Fibroblast of lung (primary cell): ENCODE measurements around the gene ARFGAP1. TPM values are rescaled to one million over a fixed set of nuclear protein-coding genes. Genes with fewer than 3 reads are reported as not detected.

Experiments used
- DNase-seq, 2 donors: peaks; one replicate each; pipeline versions ENCODE4 v3.0.0 to v3.0.0-alpha.2; 2010; ENCODE audit warnings: low read depth in 2 of 2
- H2AFZ ChIP-seq: 2 replicates; pipeline ENCODE4 v1.5.1; 2012; ENCODE audit warnings: low read length, control low read depth, inconsistent platforms
- H3K27ac ChIP-seq: 2 replicates; pipeline ENCODE4 v1.5.1; 2011; ENCODE audit warnings: low read length, control low read depth; ENCODE audit not compliant: insufficient read depth
- H3K27me3 ChIP-seq: 2 replicates; pipeline ENCODE4 v1.5.1; 2011; ENCODE audit warnings: mild to moderate bottlenecking, low read length; ENCODE audit not compliant: control insufficient read depth, insufficient read depth
- H3K36me3 ChIP-seq: 2 replicates; pipeline ENCODE4 v1.5.1; 2011; ENCODE audit warnings: low read length; ENCODE audit not compliant: control insufficient read depth, insufficient read depth
- H3K4me1 ChIP-seq: 2 replicates; pipeline ENCODE4 v1.5.1; 2011; ENCODE audit warnings: low read length; ENCODE audit not compliant: control insufficient read depth, insufficient read depth; ENCODE audit errors: extremely low read depth
- H3K4me2 ChIP-seq: 2 replicates; pipeline ENCODE4 v1.5.1; 2011; ENCODE audit warnings: low read length, control low read depth; ENCODE audit not compliant: insufficient read depth; ENCODE audit errors: extremely low read depth
- H3K4me3 ChIP-seq, 4 experiments: fragments of 200-600 bp in 1 of 4; sonication (generic) in 1 of 4; replicated peaks in 1 of 4; 2 replicates each; pipeline ENCODE4 v1.5.1; 2011 to 2016; ENCODE audit warnings: low read length in 4 of 4, low read depth in 3 of 4, mild to moderate bottlenecking in 3 of 4, control low read depth in 2 of 4, inconsistent platforms in 1 of 4, mixed read lengths in 1 of 4; ENCODE audit not compliant: insufficient read depth in 1 of 4; ENCODE audit errors: control extremely low read depth in 1 of 4
- H3K79me2 ChIP-seq: 2 replicates; pipeline ENCODE4 v1.5.1; 2012; ENCODE audit warnings: mild to moderate bottlenecking, low read length, inconsistent platforms; ENCODE audit not compliant: control insufficient read depth, insufficient read depth
- H3K9ac ChIP-seq: 2 replicates; pipeline ENCODE4 v1.5.1; 2011; ENCODE audit warnings: mild to moderate bottlenecking, low read length, control low read depth; ENCODE audit not compliant: insufficient read depth
- H3K9me3 ChIP-seq: 2 replicates; pipeline ENCODE4 v1.5.1; 2012; ENCODE audit warnings: low read depth, low read length; ENCODE audit not compliant: control insufficient read depth, insufficient read depth
- H4K20me1 ChIP-seq: 2 replicates; pipeline ENCODE4 v1.5.1; 2011; ENCODE audit warnings: low read length; ENCODE audit not compliant: control insufficient read depth, insufficient read depth; ENCODE audit errors: extremely low read depth
- EZH2 ChIP-seq: IDR thresholded peaks from 2 replicates; pipeline ENCODE4 v1.5.1; 2012; ENCODE audit warnings: low read length, control low read depth, mild to moderate bottlenecking; ENCODE audit errors: missing control alignments
- polyA plus RNA-seq, 2 donors: library from polyadenylated mRNA; depleted of rRNA in 1 of 2; stranded (reverse) in 1 of 2; unstranded in 1 of 2; fragments of >200 nt; gene quantifications; 2 replicates each; pipeline ENCODE4 v1.2.1, GENCODE V29; 2011 to 2012; ENCODE audit warnings: missing spikeins in 1 of 2
- total RNA-seq: library from RNA; depleted of rRNA; stranded (reverse); fragments of >200 nt; gene quantifications from 2 replicates; pipeline ENCODE4 v1.2.1, GENCODE V29; 2014
- TF ChIP-seq, protein P1 (sequence below), 2 donors: IDR thresholded peaks in 1 of 2; conservative IDR thresholded peaks in 1 of 2; 1 replicate in 1 of 2; 2 replicates in 1 of 2; pipeline ENCODE4 v1.5.1; 2011 to 2012; ENCODE audit warnings: low read length in 2 of 2, control low read depth in 1 of 2, inconsistent platforms in 1 of 2, low read depth in 1 of 2, mild to moderate bottlenecking in 1 of 2

ARFGAP1 gene
- total and polyA plus RNA-seq, 2 donors (not counting 1 experiment from before 2014, with no cell fraction given), result 37.6 to 42.9 TPM

DNA sequence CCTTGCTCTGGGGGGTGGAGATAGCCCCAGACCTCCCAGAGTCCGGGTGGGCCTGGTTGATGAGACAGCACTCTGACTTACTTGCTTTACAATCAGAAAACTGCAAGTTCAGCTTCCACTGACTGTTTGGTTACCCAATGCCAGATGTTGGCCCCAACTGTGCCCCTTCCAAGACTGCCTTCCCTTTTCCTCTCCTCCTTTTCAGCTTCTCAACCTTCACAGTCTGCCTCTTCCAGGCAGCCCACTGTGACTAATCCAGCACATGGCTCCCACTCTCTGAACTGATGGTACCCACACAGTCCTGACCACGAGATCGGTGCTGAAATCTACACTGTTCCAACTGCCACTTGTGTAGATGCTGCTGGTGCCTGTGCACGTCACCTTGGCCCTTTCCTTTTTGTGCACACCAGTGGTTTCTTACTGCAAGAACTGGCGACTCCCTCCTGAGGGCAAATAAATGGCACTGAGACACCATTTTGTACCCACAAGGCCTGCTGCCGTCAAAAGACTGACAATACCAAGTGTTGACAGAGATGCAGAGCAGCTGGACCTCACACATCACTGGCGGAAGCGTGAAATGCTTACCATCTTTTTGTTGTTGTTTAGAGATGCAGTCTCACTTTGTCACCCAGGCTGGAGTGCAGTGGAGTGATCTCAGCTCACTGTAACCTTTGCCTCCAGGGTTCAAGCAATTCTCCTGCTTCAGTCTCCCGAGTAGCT is 1.8 kb upstream of the ARFGAP1 start:
- TF ChIP-seq EZH2, result no peak
- TF ChIP-seq, protein P1, sequence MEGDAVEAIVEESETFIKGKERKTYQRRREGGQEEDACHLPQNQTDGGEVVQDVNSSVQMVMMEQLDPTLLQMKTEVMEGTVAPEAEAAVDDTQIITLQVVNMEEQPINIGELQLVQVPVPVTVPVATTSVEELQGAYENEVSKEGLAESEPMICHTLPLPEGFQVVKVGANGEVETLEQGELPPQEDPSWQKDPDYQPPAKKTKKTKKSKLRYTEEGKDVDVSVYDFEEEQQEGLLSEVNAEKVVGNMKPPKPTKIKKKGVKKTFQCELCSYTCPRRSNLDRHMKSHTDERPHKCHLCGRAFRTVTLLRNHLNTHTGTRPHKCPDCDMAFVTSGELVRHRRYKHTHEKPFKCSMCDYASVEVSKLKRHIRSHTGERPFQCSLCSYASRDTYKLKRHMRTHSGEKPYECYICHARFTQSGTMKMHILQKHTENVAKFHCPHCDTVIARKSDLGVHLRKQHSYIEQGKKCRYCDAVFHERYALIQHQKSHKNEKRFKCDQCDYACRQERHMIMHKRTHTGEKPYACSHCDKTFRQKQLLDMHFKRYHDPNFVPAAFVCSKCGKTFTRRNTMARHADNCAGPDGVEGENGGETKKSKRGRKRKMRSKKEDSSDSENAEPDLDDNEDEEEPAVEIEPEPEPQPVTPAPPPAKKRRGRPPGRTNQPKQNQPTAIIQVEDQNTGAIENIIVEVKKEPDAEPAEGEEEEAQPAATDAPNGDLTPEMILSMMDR (conservative IDR thresholded peaks at IDR 0.05 in 1 of 2, IDR thresholded peaks at IDR 0.05 in 1 of 2; ENCODE audit: low read depth in 1 of 2, low read length in 2 of 2), result no peak
- no peaks in the 10 kb centered on the region for H3K9me3 ChIP-seq
- no peaks in the 10 kb centered on the region for H4K20me1 ChIP-seq
- H3K4me2 ChIP-seq, result no peak overlapping the region
- peaks cover 3% of the 10 kb centered on the region for H3K27me3 ChIP-seq
- peaks cover 6% of the 10 kb centered on the region for H3K36me3 ChIP-seq
- no peak overlapping the region for H3K27ac ChIP-seq
- H3K79me2 ChIP-seq, result peaks cover 31% of the 10 kb centered on the region
- H3K4me3 ChIP-seq, result no peak overlapping the region
- no peak for DNase-seq
- H2AFZ ChIP-seq, result no peak overlapping the region
- H3K9ac ChIP-seq, result no peak overlapping the region
- H3K4me1 ChIP-seq, result peaks cover 6% of the 10 kb centered on the region

DNA sequence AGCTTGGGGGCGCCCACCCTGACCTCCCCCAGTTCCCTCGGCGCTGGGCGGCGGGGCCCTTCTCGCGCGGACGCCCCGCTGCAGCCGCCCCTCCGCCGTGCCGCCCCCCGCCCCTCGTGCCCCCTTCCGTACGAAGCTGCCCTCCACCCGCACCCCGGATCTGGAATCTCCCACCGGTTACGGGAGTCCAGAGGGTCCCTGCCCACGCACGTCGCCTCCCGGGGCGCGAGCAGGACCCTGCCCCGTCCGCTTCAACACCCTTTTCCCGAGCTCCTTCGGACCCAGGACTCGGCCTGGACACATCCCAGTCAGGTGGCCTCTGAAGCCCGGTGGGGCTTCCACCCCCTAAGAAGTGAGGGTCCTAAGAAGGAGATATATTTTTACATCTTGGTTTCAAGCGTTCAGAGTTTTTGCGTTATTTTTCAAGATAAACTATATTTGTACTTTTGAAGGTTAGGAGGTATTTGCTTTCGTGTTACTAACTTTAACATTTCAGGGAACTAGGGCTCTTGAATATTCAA is 506 bp downstream of the ARFGAP1 start:
- Histone ChIP-seq H2AFZ (no peak overlapping the region), H3K79me2 (peaks cover 54% of the 10 kb centered on the region), H3K27ac (peak overlapping the region; percentile 82), H3K9ac (peak overlapping the region; percentile 91), H3K9me3 (no peaks in the 10 kb centered on the region), H3K4me1 (peaks cover 6% of the 10 kb centered on the region), H3K4me2 (peak overlapping the region; percentile 91), H3K27me3 (no peaks in the 10 kb centered on the region), H4K20me1 (no peaks in the 10 kb centered on the region), H3K4me3 (peak overlapping the region; percentile 86 to 97 (median 92)), H3K36me3 (peaks cover 25% of the 10 kb centered on the region)
- DNase-seq, result no peak
- TF ChIP-seq EZH2, result no peak
- TF ChIP-seq, protein P1 (conservative IDR thresholded peaks at IDR 0.05 in 1 of 2, IDR thresholded peaks at IDR 0.05 in 1 of 2; ENCODE audit: low read depth in 1 of 2, low read length in 2 of 2), result no peak

DNA sequence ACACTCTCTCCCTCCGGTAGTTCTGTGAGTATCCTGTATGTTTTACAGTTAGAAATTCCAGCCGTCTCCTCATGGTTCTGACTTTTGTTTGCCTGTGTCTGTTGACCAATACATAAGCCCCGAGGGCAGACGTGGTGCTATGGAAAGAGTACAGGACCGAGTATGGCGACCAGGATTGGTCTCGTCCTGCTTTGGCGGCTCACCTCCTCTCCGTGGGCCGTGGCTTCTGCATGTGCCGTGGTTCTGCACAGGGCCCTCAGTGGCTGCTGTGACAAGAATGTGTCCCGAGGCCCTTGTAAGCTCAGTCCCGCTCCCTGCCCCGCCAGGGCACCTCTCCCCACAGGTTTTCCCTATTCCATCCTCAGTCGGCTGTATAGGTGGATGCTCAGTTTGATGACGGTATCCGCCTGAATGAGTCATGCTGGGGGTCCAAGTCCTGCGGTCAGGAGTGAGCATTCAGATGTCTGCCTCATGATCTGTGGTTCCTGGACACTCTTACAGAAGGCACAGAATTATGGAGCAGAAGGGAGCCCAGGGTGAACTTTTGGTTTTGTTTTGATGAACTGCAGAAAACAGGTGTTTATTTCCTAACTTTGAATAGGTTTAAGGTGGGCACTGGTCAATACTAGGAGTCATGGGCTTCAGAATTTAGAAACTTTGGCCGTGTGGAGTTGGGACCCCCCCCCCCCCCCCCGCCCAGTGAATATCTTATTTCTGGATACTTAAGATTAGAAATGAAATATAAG is 1.2 kb downstream of the ARFGAP1 start:
- Histone ChIP-seq H4K20me1 (no peaks in the 10 kb centered on the region), H2AFZ (no peak overlapping the region), H3K4me2 (peak overlapping the region; percentile 91), H3K36me3 (peaks cover 26% of the 10 kb centered on the region), H3K4me3 (peak overlapping the region; percentile 86 to 97 (median 92)), H3K27me3 (no peaks in the 10 kb centered on the region), H3K9ac (peak overlapping the region; percentile 91), H3K79me2 (peaks cover 54% of the 10 kb centered on the region), H3K4me1 (peaks cover 6% of the 10 kb centered on the region), H3K27ac (peak overlapping the region; percentile 82), H3K9me3 (no peaks in the 10 kb centered on the region)
- no peak for TF ChIP-seq EZH2
- TF ChIP-seq, protein P1 (conservative IDR thresholded peaks at IDR 0.05 in 1 of 2, IDR thresholded peaks at IDR 0.05 in 1 of 2; ENCODE audit: low read depth in 1 of 2, low read length in 2 of 2), result no peak
- peak; percentile 47 to 91 for DNase-seq
